Mucosa of descending colon (tissue), 3 donors: ENCODE data around the gene PFAS. TPM values are rescaled to one million over a fixed set of nuclear protein-coding genes. Genes with fewer than 3 reads are reported as not detected.

Experiments used
- ATAC-seq: fragments of 200-7000 bp; cut with Tn5 transposase; one replicate; pipeline ENCODE4 v1.9.1; 2020; ENCODE audit warnings: mild to moderate bottlenecking, moderate library complexity
- DNase-seq, 3 donors: peaks; one replicate each; pipeline ENCODE4 v3.0.0-alpha.2; 2020
- H3K36me3 ChIP-seq: fragments of 200-600 bp; one replicate; pipeline ENCODE4 v1.8.0; 2021; ENCODE audit warnings: low read depth, mild to moderate bottlenecking
- H3K4me1 ChIP-seq: fragments of 200-600 bp; one replicate; pipeline ENCODE4 v1.8.0; 2021; ENCODE audit warnings: low read depth, mild to moderate bottlenecking
- H3K4me3 ChIP-seq: fragments of 200-600 bp; one replicate; pipeline ENCODE4 v1.8.0; 2021; ENCODE audit warnings: mild to moderate bottlenecking
- H3K9me3 ChIP-seq: fragments of 200-600 bp; one replicate; pipeline ENCODE4 v1.8.0; 2021; ENCODE audit warnings: mild to moderate bottlenecking
- intact Hi-C, 2 donors: fragments of 100-400 bp; cut with DNase I in 1 of 2; cut with micrococcal nuclease in 1 of 2; formaldehyde crosslinking; loops; one replicate each; pipeline versions ENCODE4 v1.11.0 to v1.11.1; 2022; cut with DNase I, micrococcal nuclease
- total RNA-seq, 3 donors: library from RNA; stranded (reverse); fragmentation: NEBNext Ultra II Directional in 2 of 3; extraction: Animal tissue kit (Norgen Biotek cat#: 25700) in 2 of 3; gene quantifications; one replicate each; pipeline versions ENCODE4 v1.2.1 to v1.2.4, GENCODE V29; 2021 to 2023
- TF ChIP-seq, protein P1 (sequence below): fragments of 200-600 bp; IDR thresholded peaks from one replicate; pipeline ENCODE4 v1.8.0; 2022; ENCODE audit warnings: antibody characterized with exemption, mild to moderate bottlenecking
- donor health status: DM: no; HTN: no; CAD: no; lungs with moderate emphysema.
- donor health status: DM: no; HTN: no; CAD: no.
- donor health status: DM: no; HTN: yes; CAD: no.

Gene PFAS
- total RNA-seq, 3 donors from 2014 or later, result 18.7 to 31.7 (median 30.1) TPM

DNA sequence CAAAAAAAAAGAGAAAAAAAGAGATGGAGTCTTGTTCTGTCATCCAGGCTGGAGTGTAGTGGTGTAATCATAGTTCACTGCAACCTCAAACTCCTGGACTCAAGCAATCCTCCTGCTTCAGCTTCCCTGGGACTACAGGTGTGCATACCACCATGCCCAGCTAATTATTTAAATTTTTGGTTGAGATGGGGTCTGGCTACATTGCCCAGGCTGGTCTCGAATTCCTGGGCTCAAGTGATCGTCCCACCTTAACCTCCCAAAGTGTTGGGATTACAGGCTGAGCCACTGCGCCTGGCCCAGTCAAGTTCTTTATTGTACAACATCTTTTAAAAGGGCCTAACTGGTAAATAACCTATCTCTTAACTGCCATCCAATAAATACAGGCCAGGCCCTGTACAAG is 33.3 kb downstream of the PFAS start:
- intact Hi-C loops, result no loop called here
- no peaks in the 10 kb centered on the region for H3K36me3 ChIP-seq
- TF ChIP-seq, protein P1, sequence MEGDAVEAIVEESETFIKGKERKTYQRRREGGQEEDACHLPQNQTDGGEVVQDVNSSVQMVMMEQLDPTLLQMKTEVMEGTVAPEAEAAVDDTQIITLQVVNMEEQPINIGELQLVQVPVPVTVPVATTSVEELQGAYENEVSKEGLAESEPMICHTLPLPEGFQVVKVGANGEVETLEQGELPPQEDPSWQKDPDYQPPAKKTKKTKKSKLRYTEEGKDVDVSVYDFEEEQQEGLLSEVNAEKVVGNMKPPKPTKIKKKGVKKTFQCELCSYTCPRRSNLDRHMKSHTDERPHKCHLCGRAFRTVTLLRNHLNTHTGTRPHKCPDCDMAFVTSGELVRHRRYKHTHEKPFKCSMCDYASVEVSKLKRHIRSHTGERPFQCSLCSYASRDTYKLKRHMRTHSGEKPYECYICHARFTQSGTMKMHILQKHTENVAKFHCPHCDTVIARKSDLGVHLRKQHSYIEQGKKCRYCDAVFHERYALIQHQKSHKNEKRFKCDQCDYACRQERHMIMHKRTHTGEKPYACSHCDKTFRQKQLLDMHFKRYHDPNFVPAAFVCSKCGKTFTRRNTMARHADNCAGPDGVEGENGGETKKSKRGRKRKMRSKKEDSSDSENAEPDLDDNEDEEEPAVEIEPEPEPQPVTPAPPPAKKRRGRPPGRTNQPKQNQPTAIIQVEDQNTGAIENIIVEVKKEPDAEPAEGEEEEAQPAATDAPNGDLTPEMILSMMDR, result no peak
- no peaks in the 10 kb centered on the region for H3K9me3 ChIP-seq
- DNase-seq (no peak), ATAC-seq (no peak)
- H3K4me1 ChIP-seq, result no peaks in the 10 kb centered on the region
- no peak overlapping the region for H3K4me3 ChIP-seq

DNA sequence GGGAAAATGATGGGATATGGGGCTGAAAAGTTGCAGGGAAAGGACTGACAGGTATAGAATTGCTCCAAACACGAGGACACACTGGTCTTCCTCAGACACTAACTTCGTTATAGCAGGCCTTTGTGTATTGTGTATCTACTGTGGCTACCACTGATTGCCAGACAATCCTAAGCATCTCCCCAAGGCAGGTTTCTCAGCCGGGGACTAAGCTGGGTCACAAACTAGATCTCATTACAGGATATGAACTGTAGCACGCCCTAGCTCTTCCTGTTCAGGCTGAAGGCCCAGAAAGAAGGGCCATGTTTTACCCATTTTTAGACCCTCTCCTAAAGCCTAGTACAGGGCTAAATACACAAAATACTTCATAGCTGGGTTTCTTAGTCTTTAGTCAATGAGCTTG is 34.3 kb downstream of the PFAS start:
- intact Hi-C loops, result no loop called here
- Histone ChIP-seq H3K36me3 (no peaks in the 10 kb centered on the region), H3K9me3 (no peaks in the 10 kb centered on the region), H3K4me1 (no peaks in the 10 kb centered on the region), H3K4me3 (no peak overlapping the region)
- DNase-seq (no peak), ATAC-seq (no peak)
- TF ChIP-seq, protein P1, result no peak

- Histone ChIP-seq H3K9me3 (no peaks in the 10 kb centered on the region), H3K4me1 (peaks cover 1% of the 10 kb centered on the region), H3K4me3 (no peak overlapping the region), H3K36me3 (no peaks in the 10 kb centered on the region)
- no peak for ATAC-seq
- DNase-seq, result no peak
- TF ChIP-seq, protein P1, result no peak
- intact Hi-C loops, result no loop called here
Measured at GRCh38 chr17:8284126-8284525, 35.0 kb downstream of the PFAS start.

DNA sequence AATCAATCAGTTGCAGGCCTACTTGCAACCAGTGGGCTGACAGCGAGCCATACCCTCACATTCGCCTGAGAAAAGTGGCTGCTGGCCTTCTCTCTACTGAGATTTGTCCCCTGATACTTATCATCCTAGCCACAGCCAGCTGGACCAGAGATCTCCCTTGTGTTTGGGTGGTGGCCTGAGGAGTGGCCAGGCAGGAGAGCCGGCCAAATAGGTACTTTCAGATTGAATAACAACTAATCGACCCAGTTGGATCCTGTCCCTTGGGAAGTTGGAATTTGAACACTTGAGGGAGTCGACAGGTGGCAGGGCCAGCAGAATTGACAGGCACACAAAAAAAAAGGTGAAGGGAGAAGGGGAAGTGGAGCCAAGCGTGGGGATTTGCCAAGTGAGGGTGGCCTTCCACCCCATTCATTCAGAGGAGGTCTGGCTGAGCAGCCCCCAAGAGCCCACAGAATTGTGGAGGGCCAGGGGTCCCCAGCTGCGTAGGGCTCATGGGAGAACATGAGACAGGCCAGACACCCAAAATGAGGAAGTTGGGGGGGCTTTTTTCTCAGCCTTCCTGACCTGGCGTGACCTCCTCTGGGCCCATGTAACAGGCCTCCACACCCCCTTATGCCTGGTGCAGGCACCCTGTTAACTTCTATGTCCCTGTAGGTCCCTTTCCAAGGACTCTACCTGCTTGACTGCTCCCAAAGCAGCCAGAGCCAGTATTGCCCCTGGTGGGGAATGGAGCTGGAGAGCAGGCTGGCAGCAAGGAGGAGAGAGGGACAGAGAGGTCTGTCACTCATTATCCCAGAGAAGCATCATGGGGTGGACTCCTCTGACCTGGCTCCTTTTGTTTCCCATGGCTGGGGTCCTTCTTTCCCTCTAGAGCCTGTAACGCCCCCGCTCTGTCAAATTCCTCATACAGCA is 36.4 kb downstream of the PFAS start:
- intact Hi-C loops, result no loop called here
- Histone ChIP-seq H3K36me3 (no peaks in the 10 kb centered on the region), H3K4me3 (no peak overlapping the region), H3K4me1 (peaks cover 8% of the 10 kb centered on the region), H3K9me3 (no peaks in the 10 kb centered on the region)
- TF ChIP-seq, protein P1, result no peak
- ATAC-seq (no peak), DNase-seq (no peak)

DNA sequence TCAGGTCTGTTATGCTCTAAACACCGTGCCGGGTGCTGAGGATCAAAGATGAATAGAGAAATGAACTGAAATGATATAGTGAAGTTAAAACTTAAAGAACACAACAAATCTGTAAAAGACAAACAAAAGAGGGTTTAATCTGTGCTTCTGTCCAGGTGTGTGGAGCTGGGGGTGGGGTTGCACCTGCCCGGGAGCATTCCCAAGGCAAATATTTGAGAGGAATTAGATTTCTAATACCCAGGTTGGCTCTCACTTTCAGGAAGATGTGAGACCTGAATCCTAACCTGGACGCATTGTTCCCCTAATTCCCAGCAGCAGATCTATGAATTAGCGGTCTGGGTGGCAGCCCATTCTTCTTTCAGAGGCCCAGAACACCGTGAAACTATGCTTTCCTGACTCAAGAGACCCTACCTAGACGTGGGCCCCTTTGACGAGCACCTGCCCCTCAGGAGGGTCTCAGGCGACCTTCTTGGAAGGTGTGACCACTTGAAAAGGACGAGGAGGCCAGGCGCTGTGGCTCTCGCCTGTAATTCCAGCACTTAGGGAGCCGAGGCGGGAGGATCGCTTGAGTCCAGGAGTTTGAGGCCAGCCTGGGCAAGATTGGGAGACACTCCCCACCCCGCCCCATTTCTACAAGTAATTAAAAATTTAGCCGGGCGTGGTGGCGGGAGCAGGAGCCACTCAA is 38.7 kb downstream of the PFAS start:
- Histone ChIP-seq H3K4me3 (peak overlapping the region; percentile 57), H3K4me1 (peaks cover 10% of the 10 kb centered on the region), H3K36me3 (no peaks in the 10 kb centered on the region), H3K9me3 (no peaks in the 10 kb centered on the region)
- ATAC-seq (no peak), DNase-seq (no peak)
- TF ChIP-seq, protein P1, result no peak
- intact Hi-C loops, result no loop called here
